OCI-LY3 (cell line): ENCODE results near the gene ALG1.
A peak's percentile ranks its signal among the peaks of the same experiment; 100 is the strongest.
"Not testable (repeated sequence)": the region's sequence is repeated elsewhere in the genome, so short reads cannot be mapped to it uniquely, and the experiment has no call there.

ENCODE experiments used
- CTCF ChIP-seq: fragments of 200-600, 300-600 bp; sonication (generic); IDR thresholded peaks from 2 replicates; pipeline ENCODE4 v1.5.1; 2014; ENCODE audit warnings: antibody characterized with exemption, low read length, low read depth
- EZH2phosphoT487 ChIP-seq: fragments of 200-600 bp; shearing (Covaris generic); IDR thresholded peaks from 2 replicates; pipeline ENCODE4 v1.6.1; 2018; ENCODE audit warnings: antibody characterized with exemption, mixed run types, low read depth

GRCh38 chr16:5084802-5085201, 13.2 kb downstream of the ALG1 start:
- peak; percentile 49 for TF ChIP-seq CTCF
- not testable (repeated sequence) for TF ChIP-seq EZH2phosphoT487
